ENCODE measurements around the gene GAB2.

The GAB2 gene

DNA sequence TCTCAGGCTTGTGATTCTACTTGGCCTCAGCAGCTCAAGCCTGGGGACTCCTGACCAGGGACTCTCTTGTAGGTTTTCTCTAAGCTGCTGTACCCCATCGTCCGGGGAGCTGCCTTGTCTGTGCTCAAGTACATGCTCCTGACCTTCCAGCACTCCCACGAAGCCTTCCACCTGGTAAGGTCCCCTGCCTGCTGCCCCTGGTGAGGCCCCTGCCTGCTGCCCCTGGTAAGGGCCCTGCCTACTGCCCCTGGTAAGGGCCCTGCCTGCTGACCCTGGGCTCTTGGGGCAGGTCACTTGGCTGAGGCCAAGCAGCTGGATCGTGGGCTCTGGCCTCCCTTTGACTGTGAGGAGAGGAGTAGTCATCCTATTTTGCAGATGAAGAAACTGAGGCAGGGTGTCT lies 217.6 kb downstream of the GAB2 start:
- TF ChIP-seq MZF1 (tag by site-specific recombination; IDR thresholded peaks at IDR 0.05; ENCODE audit: borderline replicate concordance), result no peak
- Histone ChIP-seq H3K4me1 (ENCODE audit: control insufficient read depth, insufficient read depth, low read length) (no peaks in the 10 kb centered on the region), H3K4me3 (ENCODE audit: low read depth, low read length) (no peak overlapping the region), H3K9me3 (ENCODE audit: control insufficient read depth, insufficient read depth, low read depth, low read length) (no peaks in the 10 kb centered on the region), H3K27ac (ENCODE audit: extremely low read depth, low read depth, low read length) (no peak overlapping the region), H3K36me3 (ENCODE audit: control insufficient read depth in 2 of 2, insufficient read depth in 1 of 2, low read length in 2 of 2) (peaks cover 0 to 54% of the 10 kb centered on the region in 2 experiments; a peak in 1 of 3 replicates)
- ChIA-PET POLR2A (no interaction called here), CTCF (interaction anchor here (0.6 kb wide), 1 partner anchor 588 kb away, joined by 4 read pairs; no protein-coding TSS in a partner anchor)

DNA sequence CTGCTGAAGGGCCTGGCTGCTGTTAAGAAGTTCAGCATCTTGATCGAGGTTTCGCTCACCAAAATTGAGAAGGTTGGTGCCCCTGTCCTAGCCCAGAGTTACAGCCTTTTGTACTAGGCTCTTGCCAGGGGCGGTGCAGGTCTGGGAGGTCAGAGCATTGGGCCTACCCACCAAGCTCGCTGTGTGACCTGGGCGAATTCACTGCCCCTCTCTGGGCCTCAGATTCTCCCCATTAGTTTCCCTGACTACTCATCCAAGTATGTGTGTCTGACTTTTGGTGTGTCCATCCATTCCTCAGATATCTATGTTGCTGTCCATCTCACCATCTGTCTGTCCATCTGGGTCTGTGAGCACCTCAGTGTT lies 218.0 kb downstream of the GAB2 start:
- H3K27ac ChIP-seq (ENCODE audit: extremely low read depth, low read depth, low read length), result no peak overlapping the region
- H3K9me3 ChIP-seq (ENCODE audit: control insufficient read depth, insufficient read depth, low read depth, low read length), result no peaks in the 10 kb centered on the region
- H3K4me1 ChIP-seq (ENCODE audit: control insufficient read depth, insufficient read depth, low read length), result no peaks in the 10 kb centered on the region
- ChIA-PET POLR2A (no interaction called here), CTCF (interaction anchor here (0.6 kb wide), 1 partner anchor 588 kb away, joined by 4 read pairs; no protein-coding TSS in a partner anchor)
- no peak overlapping the region for H3K4me3 ChIP-seq (ENCODE audit: low read depth, low read length)
- H3K36me3 ChIP-seq (ENCODE audit: control insufficient read depth in 2 of 2, insufficient read depth in 1 of 2, low read length in 2 of 2), result peaks cover 0 to 50% of the 10 kb centered on the region in 2 experiments; a peak in 1 of 3 replicates
- TF ChIP-seq, protein P1, sequence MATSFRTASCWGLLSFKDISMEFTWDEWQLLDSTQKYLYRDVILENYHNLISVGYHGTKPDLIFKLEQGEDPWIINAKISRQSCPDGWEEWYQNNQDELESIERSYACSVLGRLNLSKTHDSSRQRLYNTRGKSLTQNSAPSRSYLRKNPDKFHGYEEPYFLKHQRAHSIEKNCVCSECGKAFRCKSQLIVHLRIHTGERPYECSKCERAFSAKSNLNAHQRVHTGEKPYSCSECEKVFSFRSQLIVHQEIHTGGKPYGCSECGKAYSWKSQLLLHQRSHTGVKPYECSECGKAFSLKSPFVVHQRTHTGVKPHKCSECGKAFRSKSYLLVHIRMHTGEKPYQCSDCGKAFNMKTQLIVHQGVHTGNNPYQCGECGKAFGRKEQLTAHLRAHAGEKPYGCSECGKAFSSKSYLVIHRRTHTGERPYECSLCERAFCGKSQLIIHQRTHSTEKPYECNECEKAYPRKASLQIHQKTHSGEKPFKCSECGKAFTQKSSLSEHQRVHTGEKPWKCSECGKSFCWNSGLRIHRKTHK (tag by site-specific recombination; IDR thresholded peaks at IDR 0.05), result no peak
- no peak for TF ChIP-seq SP2 (tag by site-specific recombination; IDR thresholded peaks at IDR 0.05)
- TF ChIP-seq ZSCAN16 (tag by site-specific recombination; IDR thresholded peaks at IDR 0.05), result no peak
- no peak for TF ChIP-seq ZNF221 (tag by site-specific recombination; IDR thresholded peaks at IDR 0.05; ENCODE audit: borderline replicate concordance)
- no peak for TF ChIP-seq ZNF24 (tag by site-specific recombination; IDR thresholded peaks at IDR 0.05)
- no peak for TF ChIP-seq ZFHX2 (tag by site-specific recombination; conservative IDR thresholded peaks at IDR 0.05)
- TF ChIP-seq KLF16 (tag by site-specific recombination; IDR thresholded peaks at IDR 0.05), result no peak
- no peak for TF ChIP-seq ZBTB7A (tag by site-specific recombination; IDR thresholded peaks at IDR 0.05; ENCODE audit: low read depth)
- TF ChIP-seq ZSCAN23 (tag by site-specific recombination; IDR thresholded peaks at IDR 0.05), result no peak
- TF ChIP-seq, protein P2, sequence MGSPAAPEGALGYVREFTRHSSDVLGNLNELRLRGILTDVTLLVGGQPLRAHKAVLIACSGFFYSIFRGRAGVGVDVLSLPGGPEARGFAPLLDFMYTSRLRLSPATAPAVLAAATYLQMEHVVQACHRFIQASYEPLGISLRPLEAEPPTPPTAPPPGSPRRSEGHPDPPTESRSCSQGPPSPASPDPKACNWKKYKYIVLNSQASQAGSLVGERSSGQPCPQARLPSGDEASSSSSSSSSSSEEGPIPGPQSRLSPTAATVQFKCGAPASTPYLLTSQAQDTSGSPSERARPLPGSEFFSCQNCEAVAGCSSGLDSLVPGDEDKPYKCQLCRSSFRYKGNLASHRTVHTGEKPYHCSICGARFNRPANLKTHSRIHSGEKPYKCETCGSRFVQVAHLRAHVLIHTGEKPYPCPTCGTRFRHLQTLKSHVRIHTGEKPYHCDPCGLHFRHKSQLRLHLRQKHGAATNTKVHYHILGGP (tag by site-specific recombination; IDR thresholded peaks at IDR 0.05), result no peak
- TF ChIP-seq ZNF37A (tag by site-specific recombination; IDR thresholded peaks at IDR 0.05), result no peak
- no peak for TF ChIP-seq ZNF529 (tag by site-specific recombination; IDR thresholded peaks at IDR 0.05; ENCODE audit: insufficient replicate concordance)
- no peak for TF ChIP-seq HOXD13 (CRISPR knock-in tag; IDR thresholded peaks at IDR 0.05; ENCODE audit: borderline replicate concordance)
- TF ChIP-seq MEIS1 (CRISPR knock-in tag; IDR thresholded peaks at IDR 0.05; ENCODE audit: borderline replicate concordance), result no peak
- TF ChIP-seq, protein P3, sequence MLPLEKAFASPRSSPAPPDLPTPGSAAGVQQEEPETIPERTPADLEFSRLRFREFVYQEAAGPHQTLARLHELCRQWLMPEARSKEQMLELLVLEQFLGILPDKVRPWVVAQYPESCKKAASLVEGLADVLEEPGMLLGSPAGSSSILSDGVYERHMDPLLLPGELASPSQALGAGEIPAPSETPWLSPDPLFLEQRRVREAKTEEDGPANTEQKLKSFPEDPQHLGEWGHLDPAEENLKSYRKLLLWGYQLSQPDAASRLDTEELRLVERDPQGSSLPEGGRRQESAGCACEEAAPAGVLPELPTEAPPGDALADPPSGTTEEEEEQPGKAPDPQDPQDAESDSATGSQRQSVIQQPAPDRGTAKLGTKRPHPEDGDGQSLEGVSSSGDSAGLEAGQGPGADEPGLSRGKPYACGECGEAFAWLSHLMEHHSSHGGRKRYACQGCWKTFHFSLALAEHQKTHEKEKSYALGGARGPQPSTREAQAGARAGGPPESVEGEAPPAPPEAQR (tag by site-specific recombination; IDR thresholded peaks at IDR 0.05), result no peak
- TF ChIP-seq, protein P4, sequence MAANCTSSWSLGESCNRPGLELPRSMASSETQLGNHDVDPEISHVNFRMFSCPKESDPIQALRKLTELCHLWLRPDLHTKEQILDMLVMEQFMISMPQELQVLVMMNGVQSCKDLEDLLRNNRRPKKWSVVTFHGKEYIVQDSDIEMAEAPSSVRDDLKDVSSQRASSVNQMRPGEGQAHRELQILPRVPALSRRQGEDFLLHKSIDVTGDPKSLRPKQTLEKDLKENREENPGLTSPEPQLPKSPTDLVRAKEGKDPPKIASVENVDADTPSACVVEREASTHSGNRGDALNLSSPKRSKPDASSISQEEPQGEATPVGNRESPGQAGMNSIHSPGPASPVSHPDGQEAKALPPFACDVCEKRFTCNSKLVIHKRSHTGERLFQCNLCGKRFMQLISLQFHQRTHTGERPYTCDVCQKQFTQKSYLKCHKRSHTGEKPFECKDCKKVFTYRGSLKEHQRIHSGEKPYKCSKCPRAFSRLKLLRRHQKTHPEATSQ (tag by site-specific recombination; IDR thresholded peaks at IDR 0.05), result no peak
